ENCODE results near the gene ENDOG.
A peak's percentile ranks its signal among the peaks of the same experiment; 100 is the strongest.

ENDOG gene

GRCh38 chr9:128828267-128828666 is 10.0 kb downstream of the ENDOG start:
- Histone ChIP-seq H3F3A (ENCODE audit: insufficient read depth, low read length) (peaks cover 6% of the 10 kb centered on the region; the same call in 1 of the 2 replicates), H3K79me2 (ENCODE audit: low read length) (peaks cover 24% of the 10 kb centered on the region), H3K4me3 (ENCODE audit: low read length) (peak overlapping the region; percentile 92), H3K4me2 (ENCODE audit: low read depth, low read length) (peak overlapping the region; percentile 96), H3K27me3 (replicated peaks; ENCODE audit: insufficient read depth, low read length) (no peaks in the 10 kb centered on the region), H3K9ac (ENCODE audit: low read length) (no peak overlapping the region; the same call in 1 of the 2 replicates), H3K9me2 (replicated peaks; ENCODE audit: insufficient read depth, low read length) (no peaks in the 10 kb centered on the region), H3K36me3 (replicated peaks; ENCODE audit: insufficient read depth, low read length) (no peaks in the 10 kb centered on the region; the same call in 1 of the 2 replicates), H3K9me3 (replicated peaks; ENCODE audit: insufficient read depth, low read length) (no peaks in the 10 kb centered on the region), H3K27ac (ENCODE audit: low read length) (no peak overlapping the region), H2AFZ (ENCODE audit: low read length) (no peak overlapping the region), H3K4me1 (ENCODE audit: low read length) (0 out of 2 replicates have a peak, but pooled peaks cover 4% of the 10 kb centered on the region), H4K20me1 (ENCODE audit: insufficient read depth, low read length) (no peaks in the 10 kb centered on the region)
- TF ChIP-seq CTCF (IDR thresholded peaks at IDR 0.05; ENCODE audit: low read length): no peak
- no peak for TF ChIP-seq EZH2phosphoT487 (IDR thresholded peaks at IDR 0.05; ENCODE audit: low read length)
- no peak for TF ChIP-seq EZH2 (optimal IDR thresholded peaks at IDR 0.05; ENCODE audit: low read depth, low read length)
- no peak for DNase-seq

- Histone ChIP-seq H3K4me2 (ENCODE audit: low read depth, low read length) (peak overlapping the region; percentile 96), H3K9me3 (replicated peaks; ENCODE audit: insufficient read depth, low read length) (no peaks in the 10 kb centered on the region), H2AFZ (ENCODE audit: low read length) (peak overlapping the region; percentile 85), H3K27me3 (replicated peaks; ENCODE audit: insufficient read depth, low read length) (no peaks in the 10 kb centered on the region), H3F3A (ENCODE audit: insufficient read depth, low read length) (peaks cover 6% of the 10 kb centered on the region; the same call in 1 of the 2 replicates), H3K9me2 (replicated peaks; ENCODE audit: insufficient read depth, low read length) (no peaks in the 10 kb centered on the region), H3K9ac (ENCODE audit: low read length) (peak overlapping the region; percentile 89), H3K36me3 (replicated peaks; ENCODE audit: insufficient read depth, low read length) (no peaks in the 10 kb centered on the region; the same call in 1 of the 2 replicates), H3K4me1 (ENCODE audit: low read length) (0 out of 2 replicates have a peak, but pooled peaks cover 4% of the 10 kb centered on the region), H3K27ac (ENCODE audit: low read length) (peak overlapping the region; percentile 20; the same call in 1 of the 2 replicates), H4K20me1 (ENCODE audit: insufficient read depth, low read length) (no peaks in the 10 kb centered on the region), H3K4me3 (ENCODE audit: low read length) (peak overlapping the region; percentile 92), H3K79me2 (ENCODE audit: low read length) (peaks cover 24% of the 10 kb centered on the region)
- no peak for DNase-seq
- no peak for TF ChIP-seq EZH2phosphoT487 (IDR thresholded peaks at IDR 0.05; ENCODE audit: low read length)
- TF ChIP-seq EZH2 (optimal IDR thresholded peaks at IDR 0.05; ENCODE audit: low read depth, low read length): no peak
- TF ChIP-seq CTCF (IDR thresholded peaks at IDR 0.05; ENCODE audit: low read length): no peak
Observed at GRCh38 chr9:128828719-128829452, 10.6 kb downstream of the ENDOG start.

- peak within 1 kb of the TSS; percentile 85 for H2AFZ ChIP-seq (ENCODE audit: low read length)
- H3K4me2 ChIP-seq (ENCODE audit: low read depth, low read length): peak within 1 kb of the TSS; percentile 96
- 0 out of 2 replicates have a peak, but pooled peaks cover 4% of the 10 kb centered on the region for H3K4me1 ChIP-seq (ENCODE audit: low read length)
- no peaks in the 10 kb centered on the region; the same call in 1 of the 2 replicates for H3K36me3 ChIP-seq (replicated peaks; ENCODE audit: insufficient read depth, low read length)
- peaks cover 24% of the 10 kb centered on the region for H3K79me2 ChIP-seq (ENCODE audit: low read length)
- no peaks in the 10 kb centered on the region for H4K20me1 ChIP-seq (ENCODE audit: insufficient read depth, low read length)
- peak within 1 kb of the TSS; percentile 89 for H3K9ac ChIP-seq (ENCODE audit: low read length)
- H3K27ac ChIP-seq (ENCODE audit: low read length): peak within 1 kb of the TSS; percentile 20; the same call in 1 of the 2 replicates
- peak; percentile 94 for DNase-seq
- no peaks in the 10 kb centered on the region for H3K9me3 ChIP-seq (replicated peaks; ENCODE audit: insufficient read depth, low read length)
- H3K4me3 ChIP-seq (ENCODE audit: low read length): peak within 1 kb of the TSS; percentile 92
- TF ChIP-seq CTCF (IDR thresholded peaks at IDR 0.05; ENCODE audit: low read length): no peak
- no peak for TF ChIP-seq EZH2 (optimal IDR thresholded peaks at IDR 0.05; ENCODE audit: low read depth, low read length)
- no peak for TF ChIP-seq EZH2phosphoT487 (IDR thresholded peaks at IDR 0.05; ENCODE audit: low read length)
- no peaks in the 10 kb centered on the region for H3K9me2 ChIP-seq (replicated peaks; ENCODE audit: insufficient read depth, low read length)
- H3F3A ChIP-seq (ENCODE audit: insufficient read depth, low read length): peaks cover 6% of the 10 kb centered on the region; the same call in 1 of the 2 replicates
- no peaks in the 10 kb centered on the region for H3K27me3 ChIP-seq (replicated peaks; ENCODE audit: insufficient read depth, low read length)
Observed at GRCh38 chr9:128829477-128830251, 11.4 kb downstream of the ENDOG start, which contains the start of gene SPOUT1. Gene SPOUT1, minus strand, starts transcription at chr9:128829794. Its CDS starts 14 bp downstream, at chr9:128829780.
